Bronchial epithelial cell (primary cell): Measurements from ENCODE around the gene DPP6. TPM values are rescaled to one million over a fixed set of nuclear protein-coding genes. Genes with fewer than 3 reads are reported as not detected.

Experiments
- DNase-seq: peaks from one replicate; pipeline ENCODE4 v3.0.0-alpha.2; 2010; ENCODE audit warnings: low read depth
- FAIRE-seq: peaks from 2 replicates; lab custom pipeline; 2011; peaks lifted over from hg19 to GRCh38; lab: Jason Lieb, UNC
- H3K27me3 ChIP-seq: 2 replicates; pipeline ENCODE4 v1.5.1; 2011; ENCODE audit warnings: low read length; ENCODE audit not compliant: control insufficient read depth, insufficient read depth
- H3K36me3 ChIP-seq: 2 replicates; pipeline ENCODE4 v1.5.1; 2011; ENCODE audit warnings: low read length; ENCODE audit not compliant: control insufficient read depth, insufficient read depth
- H3K4me3 ChIP-seq: 2 replicates; pipeline ENCODE4 v1.5.1; 2011; ENCODE audit warnings: mild to moderate bottlenecking, low read depth, low read length, control low read depth
- CTCF ChIP-seq: IDR thresholded peaks from 2 replicates; pipeline ENCODE4 v1.5.1; 2011; ENCODE audit warnings: mild to moderate bottlenecking, moderate library complexity, low read length, control low read depth, inconsistent platforms; ENCODE audit not compliant: insufficient read depth, severe bottlenecking
- total RNA-seq: library from RNA; depleted of rRNA; stranded (reverse); fragments of >200 nt; gene quantifications from 2 replicates; pipeline ENCODE4 v1.2.1, GENCODE V29; 2014

Gene DPP6
- total RNA-seq, 1 donor from 2014 or later: not detected

GRCh38 chr7:154905615-154906014 lies 853.4 kb downstream of the DPP6 start:
- no peaks in the 10 kb centered on the region for H3K27me3 ChIP-seq
- no peaks in the 10 kb centered on the region for H3K36me3 ChIP-seq
- FAIRE-seq: no peak
- H3K4me3 ChIP-seq: no peak overlapping the region
- no peak for TF ChIP-seq CTCF
- DNase-seq: no peak

GRCh38 chr7:154906201-154906600 lies 854.0 kb downstream of the DPP6 start:
- no peak for TF ChIP-seq CTCF
- no peak for DNase-seq
- Histone ChIP-seq H3K4me3 (no peak overlapping the region), H3K36me3 (no peaks in the 10 kb centered on the region), H3K27me3 (no peaks in the 10 kb centered on the region)
- no peak for FAIRE-seq

GRCh38 chr7:154906736-154907355 lies 854.6 kb downstream of the DPP6 start:
- FAIRE-seq (no peak), DNase-seq (no peak)
- no peak for TF ChIP-seq CTCF
- Histone ChIP-seq H3K36me3 (no peaks in the 10 kb centered on the region), H3K4me3 (no peak overlapping the region), H3K27me3 (no peaks in the 10 kb centered on the region)

GRCh38 chr7:154907651-154908620 lies 855.7 kb downstream of the DPP6 start:
- no peaks in the 10 kb centered on the region for H3K27me3 ChIP-seq
- FAIRE-seq: no peak

More at GRCh38 chr7:154907651-154908620, 855.7 kb downstream of the DPP6 start:
- no peak for DNase-seq
- TF ChIP-seq CTCF: no peak
- no peaks in the 10 kb centered on the region for H3K36me3 ChIP-seq
- no peak overlapping the region for H3K4me3 ChIP-seq
